HG02678 (cell line): Measurements from ENCODE around the gene SANBR.
"Not testable (repeated sequence)": the region's sequence is repeated elsewhere in the genome, so short reads cannot be mapped to it uniquely, and the experiment has no call there.

ENCODE experiments used
- ATAC-seq: cut with Tn5 transposase; IDR thresholded peaks from one replicate; pipeline ENCODE4 v1.9.1; 2021; ENCODE audit warnings: mild to moderate bottlenecking, moderate library complexity; ENCODE audit not compliant: unreplicated experiment

Gene SANBR

DNA sequence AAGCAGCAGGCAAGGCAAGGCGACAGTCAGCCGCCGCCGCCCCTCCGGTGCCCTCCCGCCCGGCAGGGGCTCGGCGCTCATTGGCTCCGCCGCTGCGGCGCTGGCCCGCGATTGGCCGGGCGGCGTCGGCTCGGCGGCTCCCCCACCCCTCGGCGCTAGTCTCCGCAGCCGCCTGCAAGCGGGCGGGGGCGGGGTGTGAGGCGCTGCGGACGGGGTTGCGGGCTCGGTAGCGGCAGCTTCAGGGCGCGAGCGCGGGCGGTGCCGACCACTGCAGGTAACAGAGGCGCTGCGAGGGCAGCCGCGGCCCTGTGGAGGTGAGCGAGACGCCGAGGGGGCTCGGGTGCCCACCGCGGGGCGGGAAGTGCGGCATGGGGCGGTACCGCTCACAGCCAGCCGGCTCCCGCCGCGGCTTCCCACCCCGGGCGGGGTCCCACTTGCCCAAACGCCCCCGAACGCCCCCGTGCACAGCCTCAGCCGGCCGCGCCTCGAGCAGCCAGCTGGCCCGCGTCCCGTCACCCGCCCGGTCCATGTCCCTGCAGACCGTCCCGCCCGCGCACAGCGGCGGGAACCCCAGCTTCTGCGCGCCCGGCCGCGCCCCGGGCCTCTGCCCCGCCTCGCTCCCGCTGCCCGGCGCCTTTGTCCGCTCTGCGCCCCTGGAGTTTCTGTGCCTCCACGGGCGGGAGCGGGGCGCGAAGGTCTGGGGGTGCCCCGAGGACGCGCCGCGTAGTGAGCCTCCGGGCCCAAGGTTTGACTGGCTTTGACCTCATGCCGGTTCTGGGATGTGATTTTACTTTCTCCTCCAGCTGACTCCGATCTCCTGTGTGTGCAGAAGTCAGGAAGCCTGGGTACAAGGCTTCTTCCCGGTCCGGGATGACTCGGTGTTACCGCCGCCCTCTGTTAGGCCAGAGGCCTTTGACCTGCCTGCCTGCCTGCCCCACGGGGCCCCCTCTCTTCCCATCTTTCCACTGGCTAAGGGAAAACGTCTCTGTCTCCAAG lies at the start of gene SANBR:
SANBR (plus strand) TSS at position 158 of the 996 bp plus-strand sequence. CDS start 4,480 bp downstream, outside the sequence.
- ATAC-seq: peak; percentile 98

DNA sequence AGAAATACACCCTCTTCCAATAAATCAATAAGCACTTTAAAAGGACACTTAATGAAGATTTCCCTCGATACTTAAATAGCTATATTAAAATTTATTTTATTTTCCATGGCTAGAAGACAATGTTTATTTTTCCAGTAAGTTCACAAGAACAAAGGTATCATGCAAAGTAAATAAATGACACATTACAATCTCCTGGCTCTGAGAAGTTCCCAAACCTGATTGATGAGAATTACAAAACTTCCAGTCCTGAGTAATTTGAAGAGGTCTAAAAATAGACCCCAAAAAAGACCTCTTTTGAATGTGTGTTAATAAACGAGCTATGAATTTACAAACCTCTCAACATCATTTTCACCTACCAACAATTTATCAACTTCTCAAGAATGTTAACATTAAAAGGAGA lies 49.7 kb upstream of the SANBR start:
- no peak for ATAC-seq

DNA sequence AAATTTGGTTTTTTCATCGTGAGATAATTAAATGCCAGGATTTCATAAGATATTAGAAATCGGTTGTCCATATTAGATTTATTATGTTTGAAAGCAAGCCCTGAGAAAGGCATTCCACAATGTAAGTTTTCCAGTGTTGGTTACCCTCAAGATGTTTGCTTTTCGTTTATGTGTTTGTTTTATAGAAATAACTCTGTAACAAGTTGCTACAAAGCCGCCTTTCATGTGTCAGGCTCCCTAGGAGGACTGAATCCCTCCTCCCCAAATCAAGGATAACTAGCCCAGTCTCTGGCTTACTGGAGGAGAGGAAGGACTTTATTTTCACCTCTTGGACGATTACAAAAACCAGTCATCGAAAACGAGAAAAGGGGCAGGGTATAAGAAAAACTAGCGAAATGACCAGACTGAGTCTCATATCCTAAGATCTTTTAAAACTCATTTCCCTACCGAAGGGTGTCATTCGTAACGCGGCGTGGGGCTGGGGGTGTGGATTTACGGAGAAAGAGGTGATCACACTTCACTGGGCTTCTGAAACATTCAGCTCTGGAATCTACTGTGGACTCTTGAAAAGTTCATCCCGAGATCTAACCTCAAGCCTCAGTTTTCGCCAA lies 49.2 kb upstream of the SANBR start:
- ATAC-seq: peak; percentile 18

DNA sequence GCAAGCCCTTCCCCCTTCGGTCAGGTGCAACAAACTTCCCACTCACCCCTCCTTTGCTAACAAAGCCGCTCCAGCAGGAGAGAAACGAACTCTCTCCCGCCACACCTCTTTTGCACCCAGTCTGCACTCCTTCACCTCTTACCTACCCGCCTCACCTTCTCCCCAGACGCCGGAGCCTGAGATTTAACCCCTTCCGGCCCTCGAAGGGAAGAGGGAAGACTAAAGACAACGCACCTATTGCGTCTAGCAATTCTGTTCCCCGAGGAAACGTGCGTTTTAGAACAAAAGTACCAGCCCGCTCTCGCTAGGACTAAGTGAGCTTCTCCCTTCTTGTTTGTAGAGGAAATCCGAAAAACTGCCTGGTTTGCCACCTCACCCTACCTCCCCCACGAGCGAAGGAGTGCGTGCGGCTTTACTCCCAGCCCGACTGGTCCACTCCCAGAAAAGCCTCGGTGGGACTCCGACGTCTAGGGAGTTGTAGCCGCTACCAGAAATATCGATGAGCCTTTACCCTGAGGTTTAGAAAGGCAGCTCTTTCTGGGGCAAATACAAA lies 48.6 kb upstream of the SANBR start:
- peak; percentile 62 for ATAC-seq

DNA sequence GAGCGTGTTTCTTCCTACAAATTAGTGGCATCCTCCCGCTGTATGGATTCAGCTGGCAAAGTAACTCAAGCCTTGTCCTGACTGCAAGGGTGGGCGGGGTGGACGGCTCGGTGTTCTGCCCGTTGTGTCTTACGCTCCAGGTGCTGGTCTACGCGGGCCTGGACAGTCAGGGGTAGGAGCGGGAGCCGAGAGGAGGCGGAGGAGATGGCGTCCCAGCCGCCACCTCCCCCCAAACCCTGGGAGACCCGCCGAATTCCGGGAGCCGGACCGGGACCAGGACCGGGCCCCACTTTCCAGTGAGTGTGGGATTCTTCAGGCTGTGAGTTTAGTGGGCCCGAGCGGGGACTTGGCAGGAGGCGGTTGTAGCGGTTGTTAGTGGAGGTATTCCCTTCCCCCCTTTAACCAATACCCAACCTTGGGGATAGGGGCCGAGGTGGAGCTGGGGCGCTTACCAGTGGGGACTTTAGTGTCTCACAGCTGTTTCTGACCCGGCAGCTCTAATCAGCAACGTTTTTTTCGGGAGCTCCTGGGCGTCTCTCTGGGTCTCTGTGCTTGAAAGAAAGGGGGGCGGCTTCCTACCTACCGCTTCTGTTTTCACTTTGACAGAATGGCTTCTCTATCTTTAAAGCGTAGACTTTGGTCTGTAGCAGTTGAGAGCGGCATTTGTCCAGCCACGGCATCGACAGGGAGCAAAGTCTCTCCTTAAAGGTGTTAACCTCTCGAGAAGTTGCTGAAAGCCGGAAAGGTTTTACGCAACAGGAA lies 47.9 kb upstream of the SANBR start, which contains the start of the genes PEX13 and PUS10:
PEX13 (plus strand) TSS at position 165 of the 762 bp plus-strand sequence; CDS start at position 205, 40 bp downstream.
PUS10 (minus strand) TSS at position 700 of the 762 bp plus-strand sequence. CDS start 6,365 bp downstream, outside the sequence.
- peak; percentile 79 for ATAC-seq

DNA sequence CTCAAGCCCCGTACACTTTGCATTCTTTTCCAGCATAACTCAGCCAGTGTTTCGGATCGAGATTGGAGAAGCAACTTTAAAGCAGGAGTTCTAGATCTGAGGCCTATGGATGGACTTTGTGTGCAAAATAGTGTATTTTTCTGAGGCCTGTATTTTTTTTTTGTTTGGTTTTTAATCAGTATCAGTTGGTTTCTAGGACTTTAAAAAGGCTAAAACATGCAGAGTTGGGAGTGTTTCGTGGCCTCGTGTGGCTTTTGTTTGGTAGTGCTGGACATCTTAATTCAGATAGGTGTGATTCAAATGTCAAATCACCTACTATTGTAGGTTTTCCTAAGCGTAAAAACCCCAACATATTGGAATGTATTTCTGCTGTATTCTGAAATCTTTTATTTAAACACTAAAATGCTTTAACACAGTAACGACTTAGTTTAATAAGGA lies 47.3 kb upstream of the SANBR start:
- ATAC-seq: no peak

DNA sequence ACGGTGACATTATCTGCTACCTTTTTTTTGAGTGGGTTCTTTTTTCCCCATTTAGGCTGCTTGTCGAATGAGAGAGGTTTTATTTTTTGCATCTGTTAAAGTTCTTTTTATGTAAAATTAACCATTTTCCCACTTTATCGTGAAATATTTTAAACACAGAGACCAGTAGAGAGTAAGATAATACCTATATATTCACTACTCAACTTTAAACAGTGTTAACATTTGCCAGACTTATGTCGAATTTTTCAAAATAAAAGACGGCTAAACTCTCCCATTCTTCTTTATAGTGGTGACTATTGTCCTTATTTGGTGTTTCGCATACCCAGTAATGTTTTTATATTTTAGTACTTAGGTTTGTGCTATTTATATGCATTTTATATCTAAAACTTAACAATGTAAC lies 46.9 kb upstream of the SANBR start:
- no peak for ATAC-seq

DNA sequence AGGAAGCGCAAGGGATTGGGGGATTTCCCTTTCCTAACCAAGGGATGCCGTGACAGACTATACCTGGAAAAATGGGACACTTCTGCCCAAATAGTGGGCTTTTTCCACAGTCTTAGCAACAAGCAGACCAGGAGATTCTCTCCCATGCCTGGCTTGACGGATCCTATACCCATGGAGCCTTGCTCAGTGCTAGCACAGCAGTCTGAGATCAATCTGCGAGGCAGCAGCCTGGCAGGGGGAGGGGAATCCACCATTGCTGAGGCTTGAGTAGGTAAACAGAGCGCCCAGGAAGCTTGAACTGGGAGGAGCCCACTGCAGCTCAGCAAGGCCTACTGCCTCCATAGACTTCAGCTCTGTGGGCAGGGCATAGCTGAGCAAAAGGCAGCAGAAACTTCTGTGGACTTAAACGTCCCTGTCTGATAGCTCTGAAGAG lies 44.4 kb upstream of the SANBR start:
- no peak for ATAC-seq

DNA sequence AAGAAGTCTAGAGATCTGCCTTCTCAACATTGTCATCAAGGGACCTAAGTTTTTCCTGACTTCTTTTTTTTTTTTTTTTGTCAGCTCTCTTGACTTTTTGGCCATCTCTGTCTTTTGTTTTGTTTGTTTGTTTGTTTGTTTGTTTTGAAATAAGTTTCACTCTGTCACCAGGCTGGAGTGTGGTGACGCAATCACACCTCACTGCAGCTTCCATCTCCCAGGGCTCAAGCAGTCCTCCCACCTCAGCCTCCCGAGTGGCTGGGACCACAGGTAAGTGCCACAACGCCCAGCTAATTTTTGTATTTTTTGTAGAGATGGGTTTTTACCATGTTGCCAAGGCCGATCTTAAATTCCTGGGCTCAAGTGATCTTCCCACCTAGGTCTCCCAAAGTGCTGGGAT lies 42.0 kb upstream of the SANBR start:
- no peak for ATAC-seq

DNA sequence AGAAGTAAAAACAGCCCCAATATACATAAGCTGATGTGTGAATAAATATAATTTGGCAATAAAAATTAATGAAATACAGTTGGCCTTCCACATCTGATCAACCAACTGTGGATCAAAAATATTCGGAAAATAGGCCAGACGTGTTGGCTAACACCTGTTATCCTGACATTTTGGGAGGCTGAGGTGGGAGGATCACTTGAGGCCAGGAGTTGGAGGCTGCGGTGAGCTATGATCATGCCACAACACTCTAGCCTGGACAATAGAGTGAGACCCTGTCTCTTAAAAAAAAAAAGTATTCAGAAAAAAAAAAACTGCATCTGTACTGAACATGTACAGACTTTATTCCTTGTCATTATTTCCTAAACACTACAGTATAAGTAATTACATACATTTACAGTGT lies 36.1 kb upstream of the SANBR start:
- no peak for ATAC-seq

DNA sequence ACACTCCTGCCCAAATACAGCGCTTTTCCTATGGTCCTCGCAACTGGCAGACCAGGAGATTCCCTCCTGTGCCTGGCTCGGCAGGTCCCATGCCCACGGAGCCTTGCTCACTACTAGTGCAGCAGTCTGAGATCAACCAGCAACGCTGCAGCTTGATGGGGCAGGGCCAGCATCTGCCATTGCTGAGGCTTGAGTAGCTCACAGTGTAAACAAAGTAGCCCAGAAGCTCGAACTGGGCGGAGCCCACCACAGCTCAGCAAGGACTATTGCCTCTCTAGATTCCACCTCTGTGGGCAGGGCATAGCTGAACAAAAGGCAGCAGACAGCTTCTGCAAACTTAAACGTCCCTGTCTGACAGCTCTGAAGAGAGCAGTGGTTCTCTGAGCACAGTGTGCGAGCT lies 31.1 kb upstream of the SANBR start:
- not testable (repeated sequence) for ATAC-seq

DNA sequence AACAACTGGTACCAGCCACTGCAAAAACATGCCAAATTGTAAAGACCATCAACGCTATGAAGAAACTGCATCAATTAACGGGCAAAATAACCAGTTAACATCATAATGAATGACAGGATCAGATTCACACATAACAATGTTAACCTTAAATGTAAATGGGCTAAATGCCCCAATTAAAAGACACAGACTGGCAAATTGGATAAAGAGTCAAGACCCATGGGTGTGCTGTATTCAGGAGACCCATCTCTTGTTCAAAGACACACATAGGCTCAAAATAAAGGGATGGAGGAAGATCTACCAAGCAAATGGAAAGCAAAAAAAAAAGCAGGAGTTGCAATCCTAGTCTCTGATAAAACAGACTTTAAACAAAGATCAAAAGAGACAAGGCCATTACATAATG lies 29.0 kb upstream of the SANBR start:
- not testable (repeated sequence) for ATAC-seq

DNA sequence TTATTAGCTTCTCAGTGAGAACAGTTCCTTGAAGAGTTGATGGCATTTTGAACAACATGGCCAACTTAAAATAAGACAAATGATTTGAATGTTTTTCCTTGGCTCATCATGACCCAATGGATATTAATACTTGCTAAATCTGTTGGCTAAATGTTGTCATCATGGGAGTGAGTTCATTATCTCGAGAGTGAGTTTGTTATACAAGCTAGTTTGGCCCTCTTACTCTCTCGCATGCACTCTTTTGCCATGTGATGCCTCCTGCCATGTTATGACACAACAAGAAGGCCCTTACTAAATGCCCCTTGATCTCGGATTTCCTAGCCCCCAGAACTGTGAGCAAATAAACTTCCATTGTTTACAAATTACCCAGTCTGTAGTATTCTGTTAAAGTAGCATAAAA lies 22.9 kb upstream of the SANBR start:
- no peak for ATAC-seq

DNA sequence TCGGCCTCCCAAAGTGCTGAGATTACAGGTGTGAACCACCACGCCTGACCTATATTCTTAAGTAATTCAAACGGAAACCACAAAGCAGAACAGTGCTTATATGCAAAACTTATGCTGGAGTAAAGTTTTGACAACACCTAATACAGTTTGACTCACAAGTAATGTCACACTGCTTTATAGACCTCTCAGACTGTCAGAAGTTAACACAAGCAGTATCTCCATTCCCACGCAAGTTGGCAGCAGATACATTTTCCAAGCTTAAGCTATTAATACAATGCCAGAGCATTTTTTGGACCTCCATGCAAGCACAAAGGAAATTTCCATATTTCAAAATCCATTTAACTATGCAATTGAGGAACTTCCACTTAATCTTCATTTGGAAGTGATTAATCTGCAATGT lies 21.0 kb upstream of the SANBR start:
- ATAC-seq: no peak

DNA sequence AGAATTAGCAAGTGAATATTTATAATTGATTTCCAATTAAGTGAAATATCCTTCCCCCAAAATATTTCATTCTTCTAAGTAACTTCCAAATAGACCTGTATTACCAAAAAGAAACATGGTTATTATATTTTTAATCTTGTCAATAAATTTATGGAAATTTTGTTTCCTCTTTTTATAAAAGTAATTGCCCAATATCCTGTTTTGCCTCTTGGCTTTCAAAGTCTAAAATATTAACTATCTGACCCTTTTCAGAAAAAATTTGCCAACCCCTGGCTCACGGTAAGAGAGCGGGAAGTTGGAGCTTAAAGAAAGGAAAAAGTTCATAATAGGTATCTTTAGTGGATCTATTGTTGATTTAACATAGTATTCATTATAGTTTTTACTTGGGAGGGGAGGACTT lies 20.4 kb upstream of the SANBR start:
- ATAC-seq: no peak

DNA sequence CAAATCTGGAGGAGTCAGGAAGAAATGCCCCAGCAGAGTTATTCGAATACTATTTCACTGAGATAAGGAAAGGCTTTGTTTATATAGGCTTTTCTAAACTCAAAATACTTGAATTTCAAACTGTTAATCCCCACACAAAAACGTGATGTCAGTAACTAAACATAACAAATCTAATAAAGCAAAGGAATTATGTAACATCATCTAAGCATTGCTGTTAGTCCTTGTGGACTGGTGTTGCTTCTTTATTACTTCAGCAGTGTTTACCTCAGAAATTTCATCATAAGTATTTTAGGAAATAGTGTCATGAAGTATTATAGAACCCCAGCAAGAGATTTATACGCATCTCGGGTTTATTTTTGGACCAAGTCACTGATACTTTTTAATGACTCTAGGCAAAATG lies 19.7 kb upstream of the SANBR start:
- no peak for ATAC-seq

DNA sequence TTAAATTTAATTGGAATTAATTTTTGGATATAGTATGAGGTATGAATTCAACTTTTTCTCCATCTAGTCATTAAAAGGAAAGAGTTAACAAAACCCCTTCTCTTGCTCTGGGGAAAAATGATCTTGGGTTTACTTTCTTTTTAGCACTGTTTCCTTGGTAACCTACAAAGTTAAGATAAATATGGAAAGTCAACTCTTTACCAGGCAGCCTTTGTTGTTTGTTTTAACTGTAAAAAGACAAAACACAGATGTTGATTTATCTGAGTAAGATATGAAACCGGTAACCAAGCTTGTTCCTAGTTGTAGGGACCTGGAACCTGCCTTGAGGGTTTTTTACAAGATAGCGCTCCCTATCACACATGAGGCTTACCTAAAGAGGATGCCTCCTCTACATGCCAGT lies 10.1 kb upstream of the SANBR start:
- no peak for ATAC-seq

DNA sequence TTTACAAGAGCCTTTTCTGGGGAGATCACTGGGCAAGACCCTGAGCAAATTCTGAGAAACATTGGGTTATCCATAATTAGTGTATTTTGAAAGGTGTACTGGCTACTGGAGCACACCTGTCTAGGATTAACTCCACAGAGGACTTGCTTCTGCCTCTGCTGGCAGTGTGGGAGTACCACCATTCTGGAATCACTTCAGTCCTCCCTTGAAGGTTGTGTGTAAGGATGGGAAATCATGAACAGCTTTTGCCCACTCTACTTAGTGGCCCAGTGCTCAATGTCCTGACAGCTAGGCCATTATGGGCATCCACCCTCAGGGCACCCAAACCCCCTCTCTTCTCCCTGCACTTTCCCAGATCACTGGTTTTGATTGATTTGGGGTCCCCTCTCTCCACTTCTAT lies 8.1 kb upstream of the SANBR start:
- ATAC-seq: no peak

DNA sequence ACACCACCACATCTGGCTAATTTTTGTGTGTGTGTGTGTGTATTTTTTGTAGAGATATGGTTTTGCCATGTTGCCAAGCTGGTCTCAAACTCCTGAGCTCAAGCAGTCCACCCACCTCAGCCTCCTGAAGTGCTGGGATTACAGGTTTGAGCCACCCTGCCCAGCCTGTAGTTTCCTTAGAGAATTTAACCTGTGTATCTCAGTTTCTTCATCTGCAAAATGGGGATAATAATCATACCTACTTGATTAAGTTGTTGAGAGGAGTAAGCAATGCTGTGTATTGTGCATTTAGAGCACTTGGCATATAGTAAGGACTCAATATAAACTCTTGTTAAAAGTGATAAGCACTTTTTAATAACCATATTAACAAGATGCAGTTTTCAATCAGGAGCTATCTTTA lies 6.3 kb upstream of the SANBR start:
- ATAC-seq: no peak

DNA sequence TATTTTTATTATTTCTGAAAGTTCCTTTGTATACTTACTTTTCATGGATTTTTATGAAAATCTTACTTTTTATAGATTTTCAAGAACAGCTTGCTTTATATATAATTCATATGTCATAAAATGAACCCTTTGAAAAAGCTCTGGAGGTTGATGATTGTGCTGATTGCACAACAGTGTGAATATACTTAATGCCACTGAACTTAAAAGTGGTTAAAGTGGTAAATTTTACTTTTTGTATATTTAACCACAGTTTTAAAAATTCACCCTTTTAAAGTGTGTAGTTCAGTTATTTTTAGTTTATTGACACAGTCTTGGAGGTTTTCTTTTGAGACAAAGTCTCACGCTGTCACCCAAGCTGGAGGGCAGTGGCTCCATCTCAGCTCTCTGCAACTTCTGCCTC lies 8.4 kb downstream of the SANBR start:
- ATAC-seq: no peak

DNA sequence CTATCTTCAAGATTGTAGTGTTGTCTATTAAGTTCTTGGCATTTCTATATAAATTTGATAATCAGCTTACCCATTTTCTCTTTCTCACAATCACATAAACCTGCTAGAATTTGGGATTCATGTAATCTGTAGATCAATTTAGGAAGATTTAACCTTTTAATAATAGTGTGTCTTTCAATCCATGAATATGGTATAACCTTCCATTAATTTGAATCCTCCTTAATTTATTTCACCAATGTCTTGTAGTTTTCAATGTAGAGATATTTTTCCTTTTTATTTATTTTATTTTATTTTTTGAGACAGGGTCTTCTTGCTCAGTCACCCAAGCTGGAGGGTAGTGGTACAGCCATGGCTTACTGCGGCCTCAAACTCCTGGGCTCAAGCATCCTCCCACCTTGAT lies 20.2 kb downstream of the SANBR start:
- ATAC-seq: no peak
